Prostate gland (tissue), 2 donors: Measurements from ENCODE around the gene CECR2. TPM values are rescaled to one million over a fixed set of nuclear protein-coding genes. Genes with fewer than 3 reads are reported as not detected.

Experiments
- DNase-seq: peaks from one replicate; pipeline ENCODE4 v3.0.0-alpha.2; 2019; ENCODE audit warnings: low spot score
- H3K27ac ChIP-seq, 2 donors: fragments of 200-600 bp; sonication (generic); 2 replicates each; pipeline ENCODE4 v1.5.1; 2017 to 2019
- H3K27me3 ChIP-seq: fragments of 200-600 bp; sonication (generic); replicated peaks from 2 replicates; pipeline ENCODE4 v1.5.1; 2019; ENCODE audit not compliant: insufficient read depth
- H3K36me3 ChIP-seq, 2 donors: fragments of 200-600 bp; sonication (generic); 1 replicate in 1 of 2; 2 replicates in 1 of 2; pipeline versions ENCODE4 v1.5.1 to v1.8.1; 2017 to 2019
- H3K4me1 ChIP-seq: fragments of 200-600 bp; sonication (generic); replicated peaks from 2 replicates; pipeline ENCODE4 v1.5.1; 2019
- H3K4me3 ChIP-seq, 2 donors: fragments of 200-600 bp; sonication (generic); 2 replicates each; pipeline ENCODE4 v1.5.1; 2017 to 2019
- H3K9me3 ChIP-seq: fragments of 200-600 bp; sonication (generic); 2 replicates; pipeline ENCODE4 v1.5.1; 2017
- POLR2A ChIP-seq: fragments of 450-650 bp; IDR thresholded peaks from one replicate; pipeline ENCODE4 v1.6.1; 2016; ENCODE audit warnings: antibody characterized with exemption, mild to moderate bottlenecking
- POLR2AphosphoS5 ChIP-seq: sonication (generic); formaldehyde crosslinking; IDR thresholded peaks from one replicate; pipeline ENCODE4 v1.6.1; 2017; ENCODE audit warnings: antibody characterized with exemption
- WGBS: methylation state at CpG from one replicate; pipeline ENCODE4 v1.1.5; 2018; 5-methylcytosine and 5-hydroxymethylcytosine counted together
- intact Hi-C: fragments of 100-400 bp; cut with DNase I; formaldehyde crosslinking; loops from one replicate; pipeline ENCODE4 v1.14.2; 2022
- total RNA-seq, 2 donors: library from RNA; depleted of rRNA; stranded (reverse); fragments of >200 nt; gene quantifications; one replicate each; pipeline ENCODE4 v1.1.0, GENCODE V29; 2016
- TF ChIP-seq, protein P1 (sequence below), 4 experiments: fragments of 200-600 bp in 2 of 4; fragments of 450-650 bp in 2 of 4; sonication (generic) in 2 of 4; IDR thresholded peaks; 1 replicate in 3 of 4; 2 replicates in 1 of 4; pipeline ENCODE4 v1.5.1; 2016 to 2019; ENCODE audit warnings: antibody characterized with exemption in 4 of 4, mild to moderate bottlenecking in 2 of 4, moderate library complexity in 2 of 4

Gene CECR2
- total RNA-seq, 2 donors from 2014 or later, result 3.1 to 10.1 TPM

DNA sequence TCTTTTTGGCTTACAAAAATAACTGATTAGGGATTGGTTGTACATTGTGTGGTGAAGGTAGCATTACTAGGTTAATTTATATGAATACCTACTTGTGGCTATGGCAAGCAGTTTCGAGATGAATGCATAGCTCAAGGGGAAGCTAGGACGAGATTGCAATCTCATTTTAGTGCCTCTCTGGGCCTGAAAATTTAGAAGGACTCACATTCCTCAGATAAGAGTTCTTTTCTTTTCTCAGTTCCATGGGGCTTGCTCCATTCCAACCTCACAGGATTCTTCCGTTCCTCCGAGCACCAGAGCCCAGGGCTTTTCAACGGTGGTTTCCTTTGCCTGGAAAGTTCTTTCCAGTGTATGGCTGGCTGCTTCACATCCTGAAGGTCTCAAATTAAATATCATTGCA is 82.1 kb downstream of the CECR2 start:
- no peak for TF ChIP-seq POLR2A
- no peak for TF ChIP-seq POLR2AphosphoS5
- TF ChIP-seq, protein P1, sequence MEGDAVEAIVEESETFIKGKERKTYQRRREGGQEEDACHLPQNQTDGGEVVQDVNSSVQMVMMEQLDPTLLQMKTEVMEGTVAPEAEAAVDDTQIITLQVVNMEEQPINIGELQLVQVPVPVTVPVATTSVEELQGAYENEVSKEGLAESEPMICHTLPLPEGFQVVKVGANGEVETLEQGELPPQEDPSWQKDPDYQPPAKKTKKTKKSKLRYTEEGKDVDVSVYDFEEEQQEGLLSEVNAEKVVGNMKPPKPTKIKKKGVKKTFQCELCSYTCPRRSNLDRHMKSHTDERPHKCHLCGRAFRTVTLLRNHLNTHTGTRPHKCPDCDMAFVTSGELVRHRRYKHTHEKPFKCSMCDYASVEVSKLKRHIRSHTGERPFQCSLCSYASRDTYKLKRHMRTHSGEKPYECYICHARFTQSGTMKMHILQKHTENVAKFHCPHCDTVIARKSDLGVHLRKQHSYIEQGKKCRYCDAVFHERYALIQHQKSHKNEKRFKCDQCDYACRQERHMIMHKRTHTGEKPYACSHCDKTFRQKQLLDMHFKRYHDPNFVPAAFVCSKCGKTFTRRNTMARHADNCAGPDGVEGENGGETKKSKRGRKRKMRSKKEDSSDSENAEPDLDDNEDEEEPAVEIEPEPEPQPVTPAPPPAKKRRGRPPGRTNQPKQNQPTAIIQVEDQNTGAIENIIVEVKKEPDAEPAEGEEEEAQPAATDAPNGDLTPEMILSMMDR (IDR thresholded peaks at IDR 0.05), result no peak
- Histone ChIP-seq H3K27me3 (no peaks in the 10 kb centered on the region), H3K36me3 (no peaks in the 10 kb centered on the region), H3K9me3 (no peaks in the 10 kb centered on the region), H3K4me3 (no peak overlapping the region), H3K27ac (no peak overlapping the region), H3K4me1 (no peaks in the 10 kb centered on the region)
- DNase-seq, result no peak
- intact Hi-C loops, result no loop called here
- WGBS, result 64% methylated on average over 5 of the region's 5 CpGs

DNA sequence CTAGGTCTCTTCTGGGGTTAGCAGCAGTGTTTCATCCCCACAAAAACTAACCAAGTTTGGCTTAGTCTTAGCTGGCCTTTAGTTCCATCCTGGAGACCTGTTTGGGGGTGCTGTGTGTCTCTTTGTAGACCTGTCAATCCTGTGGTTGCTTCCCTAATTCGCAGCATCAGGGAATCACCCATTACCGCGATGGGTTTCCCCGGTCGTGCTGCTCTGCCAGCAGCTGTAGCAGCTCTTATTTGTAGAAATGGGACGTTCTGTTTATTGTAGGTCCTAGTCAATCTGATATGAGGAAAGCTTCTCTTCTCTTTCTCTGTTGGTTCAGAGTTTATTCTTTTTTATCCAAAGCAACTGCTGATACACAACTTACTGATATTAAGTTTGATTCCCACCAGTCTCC is 91.6 kb downstream of the CECR2 start:
- no peak for DNase-seq
- no peaks in the 10 kb centered on the region for H3K27me3 ChIP-seq
- no peaks in the 10 kb centered on the region for H3K9me3 ChIP-seq
- no peak for TF ChIP-seq POLR2AphosphoS5
- no peak for TF ChIP-seq POLR2A
- TF ChIP-seq, protein P1 (IDR thresholded peaks at IDR 0.05), result no peak
- no peak overlapping the region for H3K27ac ChIP-seq
- H3K4me3 ChIP-seq, result no peak overlapping the region
- H3K36me3 ChIP-seq, result no peaks in the 10 kb centered on the region
- no peaks in the 10 kb centered on the region for H3K4me1 ChIP-seq
- intact Hi-C loops, result no loop called here
- WGBS, result 47% methylated on average over 6 of the region's 6 CpGs

DNA sequence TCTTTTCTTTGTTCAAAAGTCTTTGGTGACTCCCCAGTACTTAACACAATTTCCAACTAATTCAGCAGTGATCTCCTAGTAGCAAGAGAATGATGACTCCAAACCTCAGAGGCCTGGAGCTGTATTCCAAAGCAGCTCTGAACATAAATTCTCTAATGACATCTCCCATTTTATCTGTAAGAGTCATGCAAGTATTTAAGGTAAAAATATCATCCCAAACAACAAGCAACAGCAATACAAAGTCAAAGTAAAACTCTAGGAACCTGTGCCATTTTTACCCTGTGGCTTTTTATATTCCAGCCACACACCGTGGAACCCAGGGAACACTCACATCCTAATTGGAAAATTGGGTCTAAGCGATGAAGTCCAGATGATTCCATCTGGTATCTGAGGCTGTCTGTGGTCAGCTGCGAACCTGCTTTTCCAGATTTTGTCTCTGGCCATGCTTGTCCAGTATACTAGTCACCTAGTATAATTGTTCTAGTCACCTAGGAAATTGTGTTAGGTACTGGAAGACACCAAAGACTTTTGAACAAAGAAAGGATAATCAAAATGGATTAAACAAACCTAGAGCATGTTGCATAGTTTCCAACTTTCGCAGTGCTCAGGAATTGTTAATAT is 101.7 kb downstream of the CECR2 start:
- intact Hi-C loops, result no loop called here
- DNase-seq, result no peak
- no peaks in the 10 kb centered on the region for H3K36me3 ChIP-seq
- H3K27me3 ChIP-seq, result no peaks in the 10 kb centered on the region
- H3K4me3 ChIP-seq, result no peak overlapping the region
- no peaks in the 10 kb centered on the region for H3K4me1 ChIP-seq
- no peaks in the 10 kb centered on the region for H3K9me3 ChIP-seq
- WGBS, result 86% methylated on average over 4 of the region's 4 CpGs
- TF ChIP-seq POLR2A (no peak), POLR2AphosphoS5 (no peak)
- TF ChIP-seq, protein P1 (IDR thresholded peaks at IDR 0.05), result no peak
- H3K27ac ChIP-seq, result no peak overlapping the region

- no peak overlapping the region for H3K27ac ChIP-seq
- H3K36me3 ChIP-seq, result no peaks in the 10 kb centered on the region
- no peaks in the 10 kb centered on the region for H3K9me3 ChIP-seq
- intact Hi-C loops, result no loop called here
- H3K4me1 ChIP-seq, result no peaks in the 10 kb centered on the region
- no peak for DNase-seq
- TF ChIP-seq POLR2AphosphoS5 (no peak), POLR2A (no peak)
- TF ChIP-seq, protein P1 (IDR thresholded peaks at IDR 0.05), result no peak
- H3K27me3 ChIP-seq, result no peaks in the 10 kb centered on the region
- WGBS, result 71% methylated on average over 6 of the region's 6 CpGs
- no peak overlapping the region for H3K4me3 ChIP-seq
These were observed 102.8 kb downstream of the CECR2 start for GRCh38 chr22:17471886-17472535.

DNA sequence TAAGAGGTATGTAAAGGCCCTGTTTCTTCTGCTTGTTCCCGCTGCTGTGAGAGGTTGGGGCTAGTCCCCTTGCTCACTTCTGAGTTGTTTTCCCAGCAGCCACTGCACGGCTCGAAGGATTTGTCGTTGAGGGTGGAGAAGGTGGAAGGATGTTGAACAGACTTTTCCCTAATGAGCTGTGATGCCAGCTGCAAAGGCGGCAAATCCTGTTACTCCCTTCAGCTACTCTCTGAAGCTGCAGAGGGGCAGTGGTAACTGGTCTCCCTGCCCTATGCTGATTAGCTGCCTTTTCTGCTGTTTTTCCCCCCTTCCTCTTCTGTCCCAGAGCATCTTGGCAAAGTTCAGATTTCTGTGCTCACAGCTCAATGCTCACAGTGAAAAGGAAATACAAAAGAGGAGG is 103.7 kb downstream of the CECR2 start:
- Histone ChIP-seq H3K27me3 (no peaks in the 10 kb centered on the region), H3K9me3 (no peaks in the 10 kb centered on the region)
- WGBS, result 50% methylated on average over 5 of the region's 5 CpGs

More for the DNA sequence above, 103.7 kb downstream of the CECR2 start:
- TF ChIP-seq POLR2AphosphoS5, result no peak
- TF ChIP-seq, protein P1 (IDR thresholded peaks at IDR 0.05), result no peak
- TF ChIP-seq POLR2A, result no peak
- no peak for DNase-seq
- intact Hi-C loops, result no loop called here
- Histone ChIP-seq H3K36me3 (no peaks in the 10 kb centered on the region), H3K27ac (no peak overlapping the region), H3K4me1 (no peaks in the 10 kb centered on the region), H3K4me3 (no peak overlapping the region)
